Measurements from ENCODE around the gene TMEM254.
"Not testable (repeated sequence)": the region's sequence is repeated elsewhere in the genome, so short reads cannot be mapped to it uniquely, and the experiment has no call there.

The TMEM254 gene

DNA sequence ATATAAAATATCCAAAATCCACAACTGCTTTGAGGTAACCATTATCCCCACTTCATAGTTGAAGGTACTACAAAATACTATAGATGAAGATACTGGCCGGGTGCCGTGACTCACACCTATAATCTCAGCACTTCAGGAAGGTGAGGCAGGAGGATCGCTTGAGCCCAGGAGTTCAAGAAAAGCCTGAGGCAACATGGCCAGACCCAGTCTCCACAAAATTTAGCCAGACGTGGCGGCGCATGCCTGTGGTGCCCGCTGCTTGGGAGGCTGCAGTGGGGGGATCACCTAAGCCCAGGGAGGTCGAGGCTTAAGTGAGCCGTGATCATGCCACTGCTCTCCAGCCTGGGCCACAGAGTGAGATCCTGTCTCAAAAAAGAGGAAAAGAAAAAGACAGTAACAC lies 21.7 kb downstream of the TMEM254 start:
- DNase-seq (ENCODE audit: insufficient read length, low spot score) (no peak), FAIRE-seq (no peak)
- TF ChIP-seq POLR2A (IDR thresholded peaks at IDR 0.05; ENCODE audit: low read depth, low read length): no peak

DNA sequence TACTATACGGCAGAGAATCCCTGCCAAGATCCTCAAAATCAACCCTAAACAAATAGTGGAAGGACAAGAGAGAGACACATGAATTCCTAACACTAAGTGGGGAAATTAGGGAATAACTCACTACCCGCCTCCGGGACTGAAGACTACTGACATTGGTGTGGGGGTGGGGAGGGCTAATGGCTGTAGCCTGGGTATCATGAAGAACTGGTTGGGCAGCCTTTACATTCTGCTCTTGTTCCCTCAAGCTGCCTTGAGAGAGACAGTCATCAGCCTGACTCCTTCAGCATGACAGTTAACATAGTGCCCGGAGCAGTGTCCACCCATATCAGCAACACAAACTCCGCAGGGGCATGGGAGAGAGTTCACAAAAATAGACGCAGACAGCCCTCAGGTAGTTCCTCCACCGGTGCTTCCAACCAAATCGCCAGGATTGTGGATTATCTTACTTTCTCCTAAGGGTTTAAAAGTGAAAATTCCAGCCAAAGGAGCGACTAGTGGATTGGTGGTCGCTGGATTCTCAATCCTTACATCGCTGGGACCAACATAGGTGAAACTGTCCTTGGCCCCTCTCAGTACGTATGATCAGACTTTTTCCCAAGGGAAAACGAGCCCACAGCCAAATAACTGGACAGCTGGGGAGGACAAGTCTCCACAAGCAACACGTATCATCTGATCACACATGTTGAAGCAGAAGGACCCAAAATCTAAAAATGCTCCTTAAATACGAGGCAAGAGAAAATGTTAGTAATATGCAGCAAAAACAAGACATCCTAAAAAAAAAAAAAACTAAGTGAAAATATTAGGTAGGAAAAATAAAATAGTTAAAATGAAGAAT lies 22.6 kb downstream of the TMEM254 start:
- DNase-seq (ENCODE audit: insufficient read length, low spot score) (no peak), FAIRE-seq (no peak)

DNA sequence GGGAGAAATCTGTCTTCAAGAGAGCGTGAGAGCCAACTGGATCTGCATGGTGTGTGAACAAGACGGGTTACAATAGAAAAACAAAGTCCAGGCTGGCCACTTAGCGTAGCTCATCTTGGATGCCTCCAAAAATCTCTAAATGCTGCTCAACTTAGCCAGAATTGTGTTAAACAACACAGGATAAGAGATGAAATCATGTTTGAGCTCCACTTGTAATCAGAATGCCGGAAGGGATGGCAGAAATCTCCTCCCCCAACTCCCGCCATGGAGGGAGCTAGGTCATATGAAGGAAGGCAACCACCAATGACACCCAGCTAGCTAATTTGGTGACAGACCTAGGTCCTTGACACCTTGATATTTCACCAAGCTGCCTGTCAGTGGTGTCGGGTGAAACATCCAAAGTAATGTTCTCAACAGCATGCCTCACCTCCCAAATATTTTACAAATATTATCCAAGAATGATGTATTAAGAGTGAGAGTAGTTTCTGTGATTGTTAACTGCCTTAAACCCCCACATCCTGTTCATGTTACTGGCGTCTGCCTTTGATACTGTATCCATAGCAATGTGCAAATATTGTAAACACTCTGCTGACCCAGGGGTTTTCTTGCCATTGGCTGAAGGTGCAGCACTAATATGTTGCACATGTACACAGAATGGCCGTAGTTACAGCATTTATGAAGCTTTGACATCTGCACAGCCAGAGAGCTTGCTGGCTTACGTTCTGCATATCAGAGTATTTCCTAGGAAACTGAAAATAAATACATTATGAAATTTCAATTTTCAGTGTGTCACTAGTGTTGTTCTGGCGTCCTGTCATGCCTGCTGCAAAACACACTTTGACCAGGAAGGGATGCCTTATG lies 25.8 kb downstream of the TMEM254 start:
- no peak for FAIRE-seq

More for the DNA sequence above, 22.6 kb downstream of the TMEM254 start:
- TF ChIP-seq POLR2A (IDR thresholded peaks at IDR 0.05; ENCODE audit: low read depth, low read length): no peak

DNA sequence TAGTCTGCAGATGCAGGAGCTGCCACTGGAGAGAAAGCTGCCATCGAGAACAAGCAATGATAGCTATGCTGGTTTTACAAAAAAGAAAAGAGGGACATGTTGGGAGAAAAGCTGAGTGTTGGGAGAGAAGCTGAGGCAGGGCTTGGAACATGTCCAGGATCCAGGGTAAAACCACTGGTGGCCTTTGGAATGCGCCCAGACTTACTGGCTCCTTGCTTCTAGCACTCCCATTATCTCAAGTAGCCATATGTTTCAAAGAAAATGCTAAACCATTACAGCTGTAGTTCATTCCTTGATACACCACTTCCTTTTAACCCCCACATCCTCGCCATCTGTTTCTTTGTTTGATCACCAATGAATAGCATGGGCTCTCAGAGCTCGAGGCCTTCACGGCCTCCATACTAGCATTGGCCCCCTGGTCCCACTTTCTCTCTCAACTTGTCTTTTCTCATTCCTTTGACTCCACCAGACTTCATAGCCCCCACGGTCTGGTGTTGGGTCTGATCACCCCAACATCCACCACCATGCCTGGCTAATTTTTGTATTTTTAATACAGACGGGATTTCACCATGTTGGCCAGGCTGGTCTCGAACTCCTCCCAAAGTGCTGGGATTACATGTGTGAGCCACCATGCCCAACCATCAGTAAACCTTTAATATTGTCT lies 30.2 kb downstream of the TMEM254 start:
- TF ChIP-seq POLR2A (IDR thresholded peaks at IDR 0.05; ENCODE audit: low read depth, low read length): no peak
- DNase-seq (ENCODE audit: insufficient read length, low spot score): no peak
- FAIRE-seq: no peak

More for the DNA sequence above, 25.8 kb downstream of the TMEM254 start:
- no peak for DNase-seq (ENCODE audit: insufficient read length, low spot score)
- no peak for TF ChIP-seq POLR2A (IDR thresholded peaks at IDR 0.05; ENCODE audit: low read depth, low read length)

DNA sequence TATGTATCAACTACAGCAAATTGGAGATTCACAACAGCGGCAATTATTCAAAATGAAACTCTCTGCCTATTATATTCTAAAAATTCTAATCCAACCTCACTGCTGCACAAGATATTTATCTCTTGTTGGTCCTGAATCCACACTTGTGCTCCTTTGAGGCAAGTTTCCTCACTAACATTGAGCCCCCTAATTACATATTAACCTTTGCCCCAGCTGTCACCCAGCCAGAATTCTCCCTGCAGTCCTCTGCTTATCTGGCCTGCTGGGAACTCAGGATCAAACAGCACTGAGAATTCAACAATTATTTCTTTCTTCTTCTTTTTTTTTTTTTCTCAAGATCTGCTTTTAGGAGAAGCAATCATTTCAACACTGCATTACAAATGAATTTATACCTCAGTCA lies 32.5 kb downstream of the TMEM254 start:
- FAIRE-seq: no peak
- no peak for DNase-seq (ENCODE audit: insufficient read length, low spot score)
- no peak for TF ChIP-seq POLR2A (IDR thresholded peaks at IDR 0.05; ENCODE audit: low read depth, low read length)

DNA sequence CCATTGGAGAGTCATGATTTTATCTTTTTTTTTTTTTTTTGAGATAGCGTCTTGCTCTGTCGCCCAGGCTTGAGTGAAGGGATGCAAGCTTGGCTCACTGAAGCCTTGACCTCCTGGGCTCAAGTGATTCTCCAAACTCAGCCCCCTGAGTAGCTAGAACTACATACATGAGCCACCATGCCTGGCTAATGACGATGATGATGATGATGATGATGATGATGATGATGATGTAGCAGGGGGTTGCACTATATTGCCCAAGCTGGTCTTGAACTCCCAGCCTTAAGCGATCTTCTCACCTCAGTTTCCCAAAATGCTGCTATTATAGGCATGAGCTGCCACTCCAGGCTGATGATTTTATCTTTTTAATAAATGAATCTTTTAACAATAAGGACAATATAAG lies 40.2 kb downstream of the TMEM254 start:
- no peak for DNase-seq (ENCODE audit: insufficient read length, low spot score)
- FAIRE-seq: no peak
- TF ChIP-seq POLR2A (IDR thresholded peaks at IDR 0.05; ENCODE audit: low read depth, low read length): no peak

DNA sequence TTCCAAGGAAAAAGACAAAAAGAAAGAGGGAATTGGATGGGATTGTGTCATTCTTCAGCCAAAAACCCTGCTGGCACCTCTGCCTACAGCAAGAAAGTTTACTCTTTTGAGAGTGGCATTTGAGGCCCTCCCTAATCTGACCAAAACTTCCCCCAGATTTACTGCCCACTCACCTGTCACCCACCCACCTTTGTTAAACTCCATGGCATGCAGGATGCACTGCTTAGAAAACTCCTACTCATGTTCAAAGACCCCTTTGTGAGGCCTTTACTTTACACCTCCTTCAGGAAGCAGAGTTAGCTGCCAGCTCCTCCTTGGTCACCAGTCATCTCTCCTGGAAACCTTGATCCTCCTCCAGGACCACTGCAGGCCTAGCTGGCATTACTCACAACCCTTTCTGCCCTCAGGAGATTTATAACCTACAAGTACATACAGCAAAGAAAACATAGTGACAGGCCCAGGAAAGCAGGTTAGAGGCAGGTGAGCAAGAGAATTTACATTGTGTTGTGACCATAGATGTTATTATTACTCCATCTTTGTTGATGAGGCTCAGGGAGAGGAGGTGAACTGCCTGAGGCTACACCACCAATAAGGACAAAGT lies 43.7 kb downstream of the TMEM254 start:
- DNase-seq (ENCODE audit: insufficient read length, low spot score): no peak
- no peak for TF ChIP-seq POLR2A (IDR thresholded peaks at IDR 0.05; ENCODE audit: low read depth, low read length)
- no peak for FAIRE-seq

DNA sequence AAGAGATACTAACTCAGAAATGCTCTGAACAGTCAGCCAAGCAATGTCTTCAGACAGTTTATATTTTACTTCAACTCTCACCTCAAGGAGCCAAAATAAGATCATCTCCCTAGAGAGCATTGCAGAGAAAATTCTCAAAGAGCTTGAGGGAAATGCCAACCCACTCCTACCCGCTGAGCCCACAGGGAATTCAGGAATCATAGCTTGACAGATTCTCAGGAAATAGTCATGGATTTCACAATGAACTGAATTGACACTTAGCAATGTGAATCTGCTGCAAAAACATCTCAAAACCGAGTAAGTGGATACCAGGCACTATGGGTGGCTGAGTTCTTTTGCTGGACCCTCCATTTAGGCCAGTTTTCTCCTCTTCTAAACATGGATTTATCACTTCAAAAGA lies 44.3 kb downstream of the TMEM254 start:
- no peak for FAIRE-seq
- no peak for DNase-seq (ENCODE audit: insufficient read length, low spot score)
- TF ChIP-seq POLR2A (IDR thresholded peaks at IDR 0.05; ENCODE audit: low read depth, low read length): no peak

DNA sequence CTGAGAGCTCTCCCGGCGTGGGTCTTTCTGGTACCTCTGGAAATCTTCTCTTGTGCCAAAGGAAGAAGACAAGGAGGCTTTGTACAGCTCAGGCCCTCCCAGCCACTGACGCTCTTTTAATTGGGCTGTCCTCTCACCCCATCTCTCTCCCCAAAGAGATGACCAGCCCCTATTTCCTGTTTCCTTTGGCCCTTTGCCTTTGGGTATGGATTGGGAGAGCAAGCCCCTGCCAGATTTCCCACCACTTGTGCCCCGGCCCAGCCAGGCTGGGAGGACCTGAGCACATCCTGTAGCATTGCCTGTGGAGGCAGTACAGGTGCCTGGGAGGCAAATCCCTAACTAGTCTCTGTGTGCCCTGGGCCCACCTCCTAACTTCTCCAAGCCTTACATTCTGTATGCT lies 48.4 kb downstream of the TMEM254 start:
- TF ChIP-seq POLR2A (IDR thresholded peaks at IDR 0.05; ENCODE audit: low read depth, low read length): no peak
- DNase-seq (ENCODE audit: insufficient read length, low spot score) (no peak), FAIRE-seq (no peak)

DNA sequence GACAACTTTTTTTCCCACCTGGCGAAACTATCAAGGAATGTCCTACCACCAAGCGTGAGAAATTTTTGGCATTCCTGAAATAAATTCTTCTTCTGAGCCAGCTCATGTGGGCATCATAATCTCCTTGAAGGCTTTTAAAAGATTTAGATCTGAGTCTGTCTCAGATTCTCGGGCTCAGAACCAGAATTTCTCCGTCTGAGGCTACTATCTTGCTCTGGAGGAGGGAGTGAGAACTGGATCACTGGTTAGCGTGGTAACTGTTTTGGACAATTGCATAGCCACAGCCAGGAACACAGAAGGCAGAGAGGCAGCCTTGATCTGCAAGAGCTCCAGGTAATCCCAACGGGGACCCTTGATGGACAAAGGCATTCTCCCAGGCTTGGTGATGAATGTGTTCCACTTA lies 53.0 kb downstream of the TMEM254 start:
- no peak for TF ChIP-seq POLR2A (IDR thresholded peaks at IDR 0.05; ENCODE audit: low read depth, low read length)
- no peak for DNase-seq (ENCODE audit: insufficient read length, low spot score)

DNA sequence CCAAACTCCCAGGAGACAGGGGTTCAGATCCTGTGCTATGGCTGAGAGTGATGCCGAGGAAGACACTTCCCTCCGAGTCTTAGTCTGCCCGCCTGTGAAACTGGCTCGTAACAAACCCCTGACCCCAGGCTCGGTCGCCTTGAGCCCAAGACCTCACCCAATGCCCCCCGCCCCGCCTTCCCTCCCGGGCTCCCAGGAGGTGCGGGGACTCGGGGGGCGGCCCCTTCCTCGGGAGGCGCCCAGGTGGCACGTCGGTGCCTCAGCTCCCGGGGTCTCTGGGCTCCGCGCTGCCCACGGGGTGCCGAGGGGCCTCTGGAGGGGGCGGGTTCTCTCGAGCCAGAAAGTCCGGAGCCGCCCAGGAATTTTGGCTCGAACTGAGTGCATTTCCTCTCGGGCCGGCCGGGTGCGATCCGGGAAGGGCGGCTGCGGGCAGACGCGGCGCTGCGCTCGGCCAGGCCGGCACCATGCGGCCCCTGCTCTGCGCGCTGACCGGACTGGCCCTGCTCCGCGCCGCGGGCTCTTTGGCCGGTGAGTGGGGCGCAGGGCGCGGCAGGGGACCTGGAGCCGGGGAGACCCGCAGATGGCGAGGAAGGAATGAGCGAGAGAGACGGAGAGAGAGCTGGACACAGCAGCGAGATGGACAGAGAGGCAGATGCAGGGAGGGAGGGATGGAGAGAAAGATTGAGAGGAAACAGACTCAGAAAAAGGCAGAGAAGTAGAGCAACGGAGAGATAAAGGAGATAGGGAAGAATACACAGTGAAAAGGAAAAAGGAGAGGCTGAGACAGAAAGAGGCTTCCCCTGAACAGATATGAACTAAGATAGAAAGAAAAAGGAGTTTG lies 54.1 kb downstream of the TMEM254 start, which contains the start of gene PLAC9:
TSS of gene PLAC9 (plus strand) at position 432 of the 841 bp plus-strand sequence. CDS start at position 465, 33 bp downstream.
- FAIRE-seq (no peak), DNase-seq (ENCODE audit: insufficient read length, low spot score) (no peak)
- TF ChIP-seq POLR2A (IDR thresholded peaks at IDR 0.05; ENCODE audit: low read depth, low read length): no peak

More for the DNA sequence above, 53.0 kb downstream of the TMEM254 start:
- no peak for FAIRE-seq

DNA sequence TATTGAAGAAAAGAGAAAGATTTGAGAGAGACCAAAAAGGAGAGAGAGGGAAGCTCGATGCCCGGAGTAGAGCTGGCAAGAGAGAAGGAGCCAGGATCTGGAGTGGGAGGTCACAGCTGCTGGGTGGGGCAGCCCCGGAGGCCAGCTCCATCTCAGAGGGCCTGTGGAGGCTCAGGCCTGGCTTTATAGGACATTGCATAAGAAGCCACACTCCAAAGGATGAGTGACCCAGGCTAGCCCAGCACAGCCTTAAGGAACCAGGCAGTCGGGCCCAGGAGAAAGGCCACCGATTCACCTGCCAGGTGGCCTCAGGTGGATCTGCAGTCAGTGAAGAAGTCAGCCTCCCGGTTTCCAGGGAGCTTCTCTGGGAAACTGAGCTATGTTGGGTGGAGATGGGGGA lies 54.7 kb downstream of the TMEM254 start:
- DNase-seq (ENCODE audit: insufficient read length, low spot score): no peak
- TF ChIP-seq POLR2A (IDR thresholded peaks at IDR 0.05; ENCODE audit: low read depth, low read length): no peak
- FAIRE-seq: no peak

DNA sequence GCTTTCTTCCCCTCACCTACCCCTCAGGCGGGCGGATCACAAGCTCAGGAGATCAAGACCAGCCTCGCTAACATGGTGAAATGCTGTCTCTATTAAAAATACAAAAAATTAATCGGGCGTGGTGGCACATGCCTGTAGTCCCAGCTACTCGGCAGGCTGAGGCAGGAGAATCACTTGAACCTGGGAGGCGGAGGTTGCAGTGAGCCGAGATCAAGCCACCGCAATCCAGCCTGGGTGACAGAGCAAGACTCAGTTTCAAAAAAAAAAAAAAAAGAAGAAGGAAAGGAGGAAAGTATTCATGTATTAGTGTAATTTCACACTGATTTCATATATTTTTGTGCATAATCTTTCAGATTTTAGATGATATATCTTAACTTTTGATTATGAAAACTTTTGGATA lies 55.2 kb downstream of the TMEM254 start:
- DNase-seq (ENCODE audit: insufficient read length, low spot score); FAIRE-seq: not testable (repeated sequence)

Data from H54 (cell line).